ENCODE measurements around the gene BBS1. TPM values are rescaled to one million over a fixed set of nuclear protein-coding genes. Genes with fewer than 3 reads are reported as not detected.

The BBS1 gene
- polyA plus RNA-seq, 3 donors, result 1.3 to 8.5 (median 3.5) TPM

DNA sequence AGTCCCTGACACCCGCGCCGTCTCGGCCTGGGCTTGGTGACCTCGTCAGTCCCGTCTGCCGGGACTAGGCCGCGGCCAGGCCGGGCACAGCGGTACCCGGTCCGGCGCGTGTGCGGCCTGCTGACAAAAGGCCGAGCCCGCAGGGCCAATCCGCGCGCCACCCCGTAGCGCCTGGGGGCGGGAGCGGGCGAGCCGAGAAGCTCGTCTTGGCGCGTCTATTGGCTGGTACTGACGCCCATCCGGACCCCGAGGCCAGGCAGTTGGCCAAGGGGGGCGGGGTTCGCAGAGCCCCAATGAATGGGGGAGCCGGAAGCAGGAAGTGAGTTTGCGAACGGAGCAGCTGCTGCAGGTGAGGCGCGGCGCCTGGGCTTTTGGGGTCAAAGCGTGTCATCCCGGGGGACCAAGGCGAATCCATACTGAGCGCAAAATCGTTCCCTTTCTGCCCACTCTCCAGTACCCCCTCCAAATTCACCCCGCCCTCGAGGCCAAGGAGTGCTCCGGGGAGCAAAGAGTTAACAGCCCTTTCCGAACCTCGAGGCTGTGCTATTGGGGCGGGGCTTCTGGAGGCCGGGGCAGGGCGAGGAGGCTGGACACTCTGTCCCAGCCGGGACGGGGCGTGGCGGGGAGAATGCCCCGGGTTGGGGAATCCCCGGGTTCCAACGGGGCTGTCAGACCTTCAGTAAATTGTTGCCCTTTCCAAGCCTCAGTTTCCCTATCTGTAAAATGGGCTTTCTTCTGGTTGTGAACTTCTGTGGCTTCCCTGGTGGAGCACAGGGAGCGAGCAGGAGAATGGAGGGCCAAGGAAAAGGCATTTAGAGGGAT, 30.1 kb upstream of the BBS1 start, which contains the start of gene DPP3:
Gene DPP3 (plus strand): TSS at position 318 of the 822 bp plus-strand sequence. CDS start 1,767 bp downstream, outside the sequence.
- peak within 1 kb of the TSS; percentile 90 to 96 (median 92) for H3K27ac Mint-ChIP-seq
- Histone ChIP-seq H3K27ac (ENCODE audit: low read depth in 1 of 2, low read length in 2 of 2) (peak within 1 kb of the TSS; percentile 82 to 96), H3K4me3 (replicated peaks in 1 of 3; ENCODE audit: low read depth in 2 of 3, low read length in 3 of 3) (peak within 1 kb of the TSS; percentile 51 to 87 (median 77)), H3K4me2 (replicated peaks; ENCODE audit: extremely low read depth, low read length, poor library complexity, severe bottlenecking) (peak within 1 kb of the TSS; percentile 91), H3K79me2 (ENCODE audit: insufficient read depth, low read length) (peaks cover 14% of the 10 kb centered on the region), H3K4me1 (ENCODE audit: control insufficient read depth in 1 of 2, insufficient read depth in 2 of 2, low read length in 2 of 2) (peaks cover 19 to 24% of the 10 kb centered on the region in 2 donors), H3K9ac (ENCODE audit: insufficient read depth, low read length, poor library complexity, severe bottlenecking) (peak within 1 kb of the TSS; percentile 97), H4K20me1 (ENCODE audit: insufficient read depth, low read length) (peaks cover 11% of the 10 kb centered on the region), H2AFZ (ENCODE audit: insufficient read depth, low read depth, low read length, poor library complexity, severe bottlenecking) (peak within 1 kb of the TSS; percentile 89), H3K36me3 (replicated peaks in 1 of 2; ENCODE audit: control insufficient read depth in 1 of 2, insufficient read depth in 2 of 2, low read length in 2 of 2) (peaks cover 5 to 26% of the 10 kb centered on the region in 2 donors), H3K9me3 (replicated peaks in 1 of 2; ENCODE audit: control insufficient read depth in 1 of 2, insufficient read depth in 1 of 2, low read length in 2 of 2) (no peaks in the 10 kb centered on the region), H3K27me3 (ENCODE audit: control insufficient read depth in 2 of 2, insufficient read depth in 2 of 2, low read length in 2 of 2) (no peaks in the 10 kb centered on the region)
- peak; percentile 96 to 98 (median 96) for DNase-seq
- H3K27me3 Mint-ChIP-seq (ENCODE audit: low read depth in 3 of 3), result peaks cover 0 to 5% (median 0%) of the 10 kb centered on the region in 3 donors
- TF ChIP-seq, protein P1, sequence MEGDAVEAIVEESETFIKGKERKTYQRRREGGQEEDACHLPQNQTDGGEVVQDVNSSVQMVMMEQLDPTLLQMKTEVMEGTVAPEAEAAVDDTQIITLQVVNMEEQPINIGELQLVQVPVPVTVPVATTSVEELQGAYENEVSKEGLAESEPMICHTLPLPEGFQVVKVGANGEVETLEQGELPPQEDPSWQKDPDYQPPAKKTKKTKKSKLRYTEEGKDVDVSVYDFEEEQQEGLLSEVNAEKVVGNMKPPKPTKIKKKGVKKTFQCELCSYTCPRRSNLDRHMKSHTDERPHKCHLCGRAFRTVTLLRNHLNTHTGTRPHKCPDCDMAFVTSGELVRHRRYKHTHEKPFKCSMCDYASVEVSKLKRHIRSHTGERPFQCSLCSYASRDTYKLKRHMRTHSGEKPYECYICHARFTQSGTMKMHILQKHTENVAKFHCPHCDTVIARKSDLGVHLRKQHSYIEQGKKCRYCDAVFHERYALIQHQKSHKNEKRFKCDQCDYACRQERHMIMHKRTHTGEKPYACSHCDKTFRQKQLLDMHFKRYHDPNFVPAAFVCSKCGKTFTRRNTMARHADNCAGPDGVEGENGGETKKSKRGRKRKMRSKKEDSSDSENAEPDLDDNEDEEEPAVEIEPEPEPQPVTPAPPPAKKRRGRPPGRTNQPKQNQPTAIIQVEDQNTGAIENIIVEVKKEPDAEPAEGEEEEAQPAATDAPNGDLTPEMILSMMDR (IDR thresholded peaks at IDR 0.05), result no peak
- peak within 1 kb of the TSS; percentile 85 to 89 for H3K4me3 Mint-ChIP-seq
- no peaks in the 10 kb centered on the region for H3K9me3 Mint-ChIP-seq
- WGBS (ENCODE audit: insufficient coverage), result under 1% methylated on average over 53 of the region's 62 CpGs
- intact Hi-C loops (cut with micrococcal nuclease), result loop anchor here (1.0 to 2.0 kb wide), 2 partner anchors 14 to 41 kb away; partner anchors contain the start of gene PELI3 (in 2 of the 2)
- peaks cover 18 to 33% of the 10 kb centered on the region in 2 donors for H3K36me3 Mint-ChIP-seq
- peaks cover 18% of the 10 kb centered on the region for H3K4me1 Mint-ChIP-seq

DNA sequence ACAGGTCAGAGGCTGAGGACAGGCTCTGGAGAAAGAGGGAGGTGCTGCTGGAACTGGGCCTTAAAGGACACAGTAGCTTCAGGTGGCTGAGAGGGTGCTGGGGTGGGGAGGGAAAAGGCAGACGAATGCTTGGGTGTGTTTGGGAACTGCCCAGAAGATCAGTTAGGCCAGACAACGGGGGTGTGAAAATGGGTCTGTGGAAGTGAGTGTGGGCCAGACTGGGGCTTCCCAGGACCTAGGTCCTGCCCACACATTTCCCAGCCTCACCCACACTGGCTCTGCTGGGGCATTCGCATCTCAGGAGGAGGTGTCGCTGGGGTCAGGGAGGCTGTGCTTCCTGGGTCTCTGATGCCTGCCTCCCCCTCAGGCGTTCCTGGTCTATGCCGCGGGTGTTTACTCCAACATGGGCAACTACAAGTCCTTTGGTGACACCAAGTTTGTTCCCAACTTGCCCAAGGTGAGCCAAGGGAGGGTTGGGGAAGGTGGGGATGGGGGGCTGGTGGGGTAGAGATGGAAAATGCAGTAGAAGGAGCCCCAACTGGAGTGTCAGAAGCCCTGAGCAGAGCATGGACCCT, 25.5 kb upstream of the BBS1 start:
- peaks cover 3% of the 10 kb centered on the region for H3K79me2 ChIP-seq (ENCODE audit: insufficient read depth, low read length)
- Mint-ChIP-seq H3K36me3 (peaks cover 48 to 66% of the 10 kb centered on the region in 2 donors), H3K4me1 (peaks cover 4% of the 10 kb centered on the region), H3K27me3 (ENCODE audit: low read depth in 3 of 3) (peaks cover 0 to 2% (median 0%) of the 10 kb centered on the region in 3 donors), H3K27ac (peak overlapping the region in 1 of 7 donors; percentile 36), H3K4me3 (no peak overlapping the region), H3K9me3 (no peaks in the 10 kb centered on the region)
- H3K27ac ChIP-seq (ENCODE audit: low read depth in 1 of 2, low read length in 2 of 2), result no peak overlapping the region
- TF ChIP-seq, protein P1 (IDR thresholded peaks at IDR 0.05), result no peak
- whole genome bisulfite sequencing (ENCODE audit: insufficient coverage), result no CpG with 5 or more reads among the region's 7 CpGs
- no peak overlapping the region for H2AFZ ChIP-seq (ENCODE audit: insufficient read depth, low read depth, low read length, poor library complexity, severe bottlenecking)
- no peak overlapping the region for H3K9ac ChIP-seq (ENCODE audit: insufficient read depth, low read length, poor library complexity, severe bottlenecking)
- H3K4me1 ChIP-seq (ENCODE audit: control insufficient read depth in 1 of 2, insufficient read depth in 2 of 2, low read length in 2 of 2), result peaks cover 8 to 12% of the 10 kb centered on the region in 2 donors
- DNase-seq, result no peak
- intact Hi-C loops (cut with micrococcal nuclease), result no loop called here
- no peaks in the 10 kb centered on the region for H3K9me3 ChIP-seq (replicated peaks in 1 of 2; ENCODE audit: control insufficient read depth in 1 of 2, insufficient read depth in 1 of 2, low read length in 2 of 2)
- H4K20me1 ChIP-seq (ENCODE audit: insufficient read depth, low read length), result no peaks in the 10 kb centered on the region
- no peaks in the 10 kb centered on the region for H3K27me3 ChIP-seq (ENCODE audit: control insufficient read depth in 2 of 2, insufficient read depth in 2 of 2, low read length in 2 of 2)
- no peak overlapping the region for H3K4me2 ChIP-seq (replicated peaks; ENCODE audit: extremely low read depth, low read length, poor library complexity, severe bottlenecking)
- peaks cover 32 to 72% of the 10 kb centered on the region in 2 donors for H3K36me3 ChIP-seq (replicated peaks in 1 of 2; ENCODE audit: control insufficient read depth in 1 of 2, insufficient read depth in 2 of 2, low read length in 2 of 2)
- no peak overlapping the region for H3K4me3 ChIP-seq (replicated peaks in 1 of 3; ENCODE audit: low read depth in 2 of 3, low read length in 3 of 3)
